Superior temporal gyrus (tissue), 1 donor: Measurements from ENCODE around the gene KIAA1217.

Source experiments
- DNase-seq: peaks from one replicate; pipeline ENCODE4 v3.0.0-alpha.2; 2016; ENCODE audit errors: extremely low spot score

The KIAA1217 gene

DNA sequence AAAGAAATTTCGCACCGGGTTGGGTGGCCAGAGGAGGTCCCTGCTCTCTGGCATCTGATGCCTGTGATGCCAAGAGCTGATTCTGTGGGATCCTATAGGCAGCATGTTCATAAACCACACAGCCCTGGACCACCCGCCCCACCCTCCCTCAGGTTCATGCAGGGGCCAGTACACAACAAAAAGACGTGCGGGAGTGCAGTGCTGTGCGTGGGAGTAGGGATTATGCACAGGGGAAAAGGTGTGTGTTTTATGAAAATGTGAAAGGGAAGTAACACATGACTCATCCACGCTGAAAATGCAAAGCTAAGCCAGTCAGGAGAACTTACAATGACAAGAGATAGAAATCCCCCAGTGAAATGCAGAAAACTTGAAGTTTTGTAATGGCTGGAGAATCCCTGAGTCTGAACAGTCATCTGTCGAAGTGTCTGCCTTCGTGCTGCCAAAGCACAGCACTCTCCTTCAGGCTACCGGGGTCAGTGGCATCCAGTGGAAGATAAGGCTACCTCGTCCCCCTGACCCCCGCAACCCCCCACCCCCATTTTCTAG lies 1.1 kb downstream of the KIAA1217 start:
- no peak for DNase-seq

DNA sequence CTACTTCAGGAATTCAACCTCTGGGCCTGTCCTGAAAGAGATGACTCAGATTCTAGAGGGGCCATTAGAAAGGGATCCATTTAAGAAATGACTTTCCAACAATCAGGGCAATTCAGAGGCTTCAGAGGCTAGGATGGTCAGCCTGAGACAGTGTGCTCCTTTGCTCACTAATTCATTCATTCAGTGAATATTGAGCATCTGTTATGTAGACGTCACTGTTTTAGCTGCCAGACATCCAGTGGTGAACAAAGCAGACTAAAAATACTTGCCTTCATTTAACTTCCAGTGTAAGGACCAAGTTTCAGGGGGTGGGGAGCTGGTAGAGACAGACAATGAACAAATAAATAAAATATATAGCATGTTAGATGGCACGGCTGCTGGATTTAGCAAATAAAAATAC lies 1.6 kb downstream of the KIAA1217 start:
- no peak for DNase-seq

DNA sequence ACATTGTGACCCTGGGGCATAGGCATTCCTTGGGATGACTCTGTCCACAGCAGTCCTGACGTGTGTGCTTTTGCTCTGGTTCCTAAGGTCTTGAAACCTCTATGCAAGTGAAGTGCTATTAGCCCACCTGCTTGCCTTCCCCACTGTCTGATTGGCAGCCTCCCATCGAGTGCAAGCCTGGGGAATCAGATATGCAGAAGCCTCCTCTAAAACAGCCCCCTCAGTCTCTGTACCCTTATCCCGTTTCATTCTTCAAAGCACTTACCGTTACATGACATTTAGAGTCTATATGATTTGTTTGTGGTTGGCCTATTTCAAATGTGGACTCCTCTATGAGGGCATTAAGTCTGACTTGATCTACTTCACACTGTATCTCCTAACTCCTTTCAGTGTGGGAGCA lies 4.3 kb downstream of the KIAA1217 start:
- DNase-seq: no peak

DNA sequence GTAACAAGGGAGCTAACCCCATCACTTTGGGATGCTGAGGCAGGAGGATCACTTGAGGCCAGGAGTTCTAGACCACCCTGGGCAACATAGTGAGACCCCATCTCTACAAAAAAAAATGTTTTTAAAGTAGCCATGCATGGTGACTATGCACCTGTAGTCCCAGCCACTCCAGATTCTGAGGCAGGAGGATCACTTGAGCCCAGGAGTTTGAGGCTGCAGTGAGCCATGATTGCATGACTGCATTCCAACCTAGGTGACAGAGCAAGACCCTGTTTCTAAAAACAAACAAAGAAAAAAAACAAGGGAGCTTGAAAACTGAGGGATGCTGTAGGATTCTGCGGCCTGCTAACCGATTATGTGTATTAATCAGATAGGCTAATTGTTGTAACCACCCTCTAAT lies 4.9 kb downstream of the KIAA1217 start:
- no peak for DNase-seq

DNA sequence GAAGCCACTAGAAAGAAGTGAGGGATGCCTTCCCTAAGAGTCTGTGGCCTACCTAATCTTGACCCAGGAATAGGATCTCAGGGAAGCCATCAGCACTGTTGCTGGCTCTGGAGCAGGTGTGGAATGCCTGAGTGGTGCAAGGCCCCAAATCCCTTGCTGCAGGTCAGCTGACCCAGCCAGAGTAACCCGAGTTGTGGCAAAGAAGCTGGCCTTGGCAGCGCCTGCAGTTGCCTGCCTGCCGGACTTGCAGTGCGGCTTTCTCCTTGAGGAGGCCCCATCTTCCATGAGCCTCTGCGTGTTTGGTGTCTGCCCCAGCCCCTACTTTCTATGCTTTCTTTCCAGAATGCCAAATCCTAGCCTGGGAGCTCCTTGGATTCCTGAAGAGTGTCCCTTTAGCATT lies 5.8 kb downstream of the KIAA1217 start:
- no peak for DNase-seq

DNA sequence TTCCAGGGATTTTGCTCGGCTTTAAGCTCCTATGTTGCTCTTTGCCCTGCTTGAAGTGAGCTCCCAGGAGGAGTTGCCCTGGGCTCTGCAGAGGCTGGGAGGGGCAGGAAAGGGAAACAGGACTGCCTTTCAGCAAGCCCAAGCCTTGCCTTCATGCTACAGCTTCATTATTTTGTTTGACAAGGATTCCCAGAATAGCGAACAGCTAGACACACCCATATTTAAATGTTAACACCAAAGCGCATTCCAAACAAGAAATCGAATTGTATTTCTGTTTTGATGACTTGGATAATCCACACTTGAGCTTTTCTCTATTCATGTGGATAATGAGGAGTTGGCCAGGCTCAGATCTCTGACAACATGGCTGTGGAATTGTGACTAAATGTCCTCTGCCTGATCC lies 6.3 kb downstream of the KIAA1217 start:
- DNase-seq: no peak

DNA sequence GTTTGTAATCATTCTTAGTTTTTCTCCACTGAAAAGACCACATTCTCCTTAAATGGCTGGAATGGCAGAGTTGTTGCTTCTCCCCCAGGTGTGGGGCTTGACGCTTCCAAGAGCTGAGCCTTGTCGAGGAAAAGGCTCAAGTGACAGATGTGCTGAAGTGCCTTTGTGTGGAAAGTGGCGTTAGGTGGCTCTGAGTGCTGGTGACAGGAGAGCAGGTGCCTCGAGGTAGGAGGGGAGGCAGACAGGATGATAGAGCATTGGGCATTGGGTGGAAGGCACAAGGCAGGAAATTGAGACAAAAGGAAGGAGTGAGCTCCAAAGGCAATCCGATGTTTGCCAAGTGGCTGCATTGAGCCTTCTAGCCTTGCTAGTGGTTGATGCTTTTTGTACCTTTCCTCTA lies 6.7 kb downstream of the KIAA1217 start:
- DNase-seq: no peak

DNA sequence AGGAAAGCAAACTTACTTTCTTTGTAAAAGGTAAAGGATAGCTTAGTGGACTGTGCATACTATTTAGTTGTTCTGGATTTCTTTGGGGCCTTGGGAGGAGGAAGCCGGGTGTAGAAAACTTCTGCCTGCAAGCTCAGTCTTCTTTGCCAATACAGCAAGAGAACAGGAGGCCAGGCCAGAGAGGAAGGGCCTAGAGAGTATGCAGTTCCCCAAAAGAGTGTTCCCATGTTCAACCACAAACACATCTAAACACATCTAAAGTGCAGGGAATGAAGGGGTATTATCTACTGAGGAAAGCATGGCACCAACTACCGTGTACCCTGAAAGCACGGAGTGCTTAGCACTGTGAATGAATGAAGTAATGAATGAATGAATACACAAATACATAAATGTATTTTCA lies 11.0 kb downstream of the KIAA1217 start:
- no peak for DNase-seq

DNA sequence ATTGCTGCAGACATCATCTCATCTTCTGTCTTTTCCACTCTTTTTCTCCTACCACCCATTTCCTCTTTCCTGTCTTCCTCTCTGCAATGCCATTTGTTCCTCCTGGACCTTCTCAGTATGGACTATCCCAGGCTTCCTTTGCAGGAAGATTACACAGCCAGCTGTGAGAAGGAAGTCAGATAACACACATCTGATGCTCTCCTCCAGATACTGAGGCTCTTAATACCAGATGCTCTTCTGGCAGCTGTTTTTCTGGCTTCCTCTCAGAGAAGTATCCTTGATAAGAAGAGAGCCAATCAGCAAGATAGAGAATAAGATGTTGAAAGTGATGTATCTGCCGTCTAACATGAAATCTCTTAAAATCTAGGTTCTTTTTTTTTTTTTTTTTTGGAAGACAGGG lies 14.4 kb downstream of the KIAA1217 start:
- DNase-seq: no peak

DNA sequence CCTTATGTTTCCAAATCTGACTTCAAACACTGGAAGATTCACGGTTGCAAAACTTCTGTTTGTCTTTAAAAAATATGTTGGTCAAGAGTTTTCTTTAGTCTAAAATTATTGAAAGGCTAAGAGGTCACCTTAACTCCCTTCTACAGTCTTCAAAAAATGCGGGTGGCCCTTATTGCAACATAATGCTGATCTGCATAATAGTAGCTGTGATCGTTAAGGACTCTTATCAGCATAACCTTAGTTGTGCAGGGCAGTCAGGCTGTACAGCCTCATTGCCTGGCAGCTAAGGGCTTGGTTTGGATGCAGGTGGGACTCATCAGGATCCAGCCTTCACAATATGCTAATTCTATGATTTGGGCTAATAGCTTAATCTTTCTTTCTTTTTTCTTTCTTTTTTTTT lies 15.0 kb downstream of the KIAA1217 start:
- DNase-seq: no peak

DNA sequence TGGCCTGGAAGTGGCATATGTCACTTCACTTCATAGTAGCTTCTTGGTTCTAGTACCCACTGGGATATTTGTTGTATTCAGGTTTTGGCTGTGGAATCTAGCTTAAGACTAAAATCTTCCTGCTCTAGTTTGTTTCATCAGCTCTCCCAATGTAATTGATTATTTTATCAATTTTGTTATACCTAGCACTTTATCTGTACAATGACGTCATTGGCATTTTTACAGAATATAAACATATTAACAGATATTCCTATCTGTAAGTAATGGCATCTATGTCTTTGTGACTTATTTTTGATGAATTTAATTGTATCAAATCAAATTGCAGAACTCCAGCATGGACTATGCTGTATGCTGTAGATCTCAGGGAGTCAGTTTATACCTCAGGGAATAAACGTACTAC lies 19.7 kb downstream of the KIAA1217 start:
- no peak for DNase-seq

DNA sequence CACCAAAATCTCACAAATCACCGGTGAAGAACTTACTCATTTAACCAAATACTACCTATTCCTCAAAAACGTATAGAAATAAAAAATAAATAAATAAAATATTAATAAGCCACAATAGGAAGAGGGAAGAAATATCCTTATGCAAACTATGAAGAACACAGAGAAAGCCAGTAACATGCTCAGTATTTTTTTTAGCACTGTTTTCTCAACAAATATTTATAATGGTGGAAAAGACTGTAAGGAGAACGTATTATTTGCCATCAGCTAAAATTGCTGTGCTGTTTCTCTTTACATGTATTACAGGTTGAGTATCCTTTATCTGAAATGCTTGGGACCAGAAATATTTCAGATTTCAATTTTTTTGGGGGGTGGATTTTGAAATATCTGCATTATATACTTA lies 21.0 kb downstream of the KIAA1217 start:
- DNase-seq: no peak

DNA sequence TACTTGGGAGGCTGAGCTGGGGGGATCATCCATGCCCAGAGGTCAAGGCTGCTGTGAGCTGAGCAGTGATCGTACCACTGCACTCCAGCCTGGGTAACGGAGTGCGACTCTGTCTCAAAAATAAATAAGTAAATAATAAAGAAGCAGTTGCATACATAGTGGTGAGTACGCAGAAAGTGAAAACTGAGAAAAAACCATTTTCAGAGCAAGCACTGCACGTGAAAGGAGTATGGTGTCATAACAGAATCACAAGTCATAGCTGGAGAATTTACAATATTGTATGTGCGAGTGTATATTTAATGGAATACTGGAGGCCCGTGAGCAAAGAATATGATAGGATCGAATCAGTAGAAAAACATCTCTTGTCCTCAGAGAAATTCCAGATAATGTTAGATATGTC lies 22.3 kb downstream of the KIAA1217 start:
- no peak for DNase-seq

DNA sequence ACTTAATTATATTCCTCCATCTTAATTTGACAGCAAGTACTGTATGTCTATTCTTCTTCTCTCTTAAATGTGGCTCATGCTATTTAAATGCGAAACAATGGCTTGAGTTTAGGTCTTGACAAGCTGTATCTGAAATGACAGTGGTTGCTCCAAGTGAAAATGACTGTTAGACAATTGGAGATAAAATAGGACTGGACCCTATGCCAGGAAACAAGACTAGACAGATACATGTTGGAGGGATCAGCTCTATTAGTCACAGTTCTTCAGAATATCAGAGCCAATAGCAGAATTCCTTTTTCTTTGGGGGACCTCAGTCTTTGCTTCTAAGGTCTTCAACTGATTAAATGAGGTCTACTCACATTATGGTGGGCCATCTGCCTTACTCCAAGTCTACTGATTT lies 25.8 kb downstream of the KIAA1217 start:
- no peak for DNase-seq

DNA sequence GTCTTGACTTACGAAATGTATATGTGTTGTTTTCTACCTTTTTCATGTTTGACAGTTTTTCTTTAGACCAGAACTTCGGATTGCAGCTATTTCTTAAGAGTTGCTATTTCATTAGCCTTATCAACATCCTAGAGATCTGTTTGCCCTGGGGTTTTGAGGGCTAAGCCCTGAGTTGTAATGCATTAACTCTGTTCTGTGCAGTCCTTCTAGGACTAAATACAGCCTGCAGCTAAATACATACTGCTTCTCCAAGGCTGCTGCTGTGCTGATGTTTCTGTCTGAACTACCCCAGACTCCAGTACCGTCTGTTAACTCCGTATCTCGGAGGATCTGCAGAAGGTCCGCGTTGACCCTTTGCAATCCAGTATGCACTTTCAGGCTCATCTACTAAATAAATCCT lies 26.5 kb downstream of the KIAA1217 start:
- no peak for DNase-seq

DNA sequence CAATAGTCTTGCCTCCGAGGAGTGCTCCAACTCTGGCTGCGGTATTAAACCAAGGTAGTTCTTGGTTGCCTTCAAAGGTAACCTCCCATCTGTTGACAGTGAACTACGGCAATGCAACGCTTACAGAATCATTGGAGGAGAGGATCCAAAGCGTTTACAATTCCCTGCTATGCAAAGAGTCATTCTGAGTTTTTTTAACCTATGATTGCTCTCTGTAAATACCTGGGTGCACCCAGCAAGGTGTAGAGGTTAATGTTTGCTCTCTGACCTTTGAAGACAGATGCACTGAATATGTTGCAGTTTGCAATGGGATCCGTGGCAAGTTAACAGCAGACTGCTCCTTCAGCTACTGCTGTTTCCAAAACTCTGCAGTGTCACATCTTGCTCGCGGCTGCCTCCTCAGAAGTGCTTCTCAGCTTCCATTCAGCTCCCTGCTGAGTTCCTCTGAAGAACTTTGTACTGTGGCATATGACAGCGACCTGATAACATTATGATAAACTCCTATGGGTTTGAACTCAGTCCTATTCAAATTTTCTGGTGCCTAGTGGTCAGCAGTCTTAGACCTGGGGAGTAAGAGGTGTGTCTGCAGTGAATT lies 29.0 kb downstream of the KIAA1217 start:
- no peak for DNase-seq

DNA sequence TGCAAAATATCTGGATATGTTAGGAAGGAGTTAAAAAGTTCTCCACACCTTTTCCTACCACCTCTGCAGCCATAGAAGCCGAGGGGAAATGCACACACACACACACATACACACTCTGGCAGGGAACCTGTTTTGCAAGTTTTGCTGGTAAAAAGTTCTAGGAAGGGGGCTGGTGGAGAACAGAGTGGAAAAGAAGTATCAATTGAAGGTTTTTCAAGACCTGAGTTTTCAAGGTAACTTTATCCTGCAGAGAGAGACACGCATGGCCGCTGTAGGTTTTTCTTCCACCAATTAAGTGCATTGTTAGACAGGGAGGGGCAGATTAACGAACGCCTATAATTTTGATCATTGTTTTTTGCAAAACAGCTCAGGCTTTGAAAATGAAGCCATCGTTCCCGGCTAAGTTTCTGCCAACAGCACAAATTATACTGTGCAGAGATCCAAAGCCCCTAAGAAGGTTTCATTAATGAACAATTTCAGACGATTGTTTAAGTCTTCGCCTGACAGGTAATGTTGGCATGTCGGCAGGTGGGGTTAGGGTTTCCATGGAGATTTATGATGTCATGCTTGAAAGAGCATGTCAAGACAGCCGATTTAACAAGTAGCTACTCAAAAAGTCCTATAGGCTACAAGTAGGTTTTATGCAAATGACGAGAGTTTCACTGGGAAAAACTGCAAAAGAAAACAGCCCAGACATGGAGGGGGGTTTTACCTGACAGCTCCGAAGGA lies 29.7 kb downstream of the KIAA1217 start:
- no peak for DNase-seq

DNA sequence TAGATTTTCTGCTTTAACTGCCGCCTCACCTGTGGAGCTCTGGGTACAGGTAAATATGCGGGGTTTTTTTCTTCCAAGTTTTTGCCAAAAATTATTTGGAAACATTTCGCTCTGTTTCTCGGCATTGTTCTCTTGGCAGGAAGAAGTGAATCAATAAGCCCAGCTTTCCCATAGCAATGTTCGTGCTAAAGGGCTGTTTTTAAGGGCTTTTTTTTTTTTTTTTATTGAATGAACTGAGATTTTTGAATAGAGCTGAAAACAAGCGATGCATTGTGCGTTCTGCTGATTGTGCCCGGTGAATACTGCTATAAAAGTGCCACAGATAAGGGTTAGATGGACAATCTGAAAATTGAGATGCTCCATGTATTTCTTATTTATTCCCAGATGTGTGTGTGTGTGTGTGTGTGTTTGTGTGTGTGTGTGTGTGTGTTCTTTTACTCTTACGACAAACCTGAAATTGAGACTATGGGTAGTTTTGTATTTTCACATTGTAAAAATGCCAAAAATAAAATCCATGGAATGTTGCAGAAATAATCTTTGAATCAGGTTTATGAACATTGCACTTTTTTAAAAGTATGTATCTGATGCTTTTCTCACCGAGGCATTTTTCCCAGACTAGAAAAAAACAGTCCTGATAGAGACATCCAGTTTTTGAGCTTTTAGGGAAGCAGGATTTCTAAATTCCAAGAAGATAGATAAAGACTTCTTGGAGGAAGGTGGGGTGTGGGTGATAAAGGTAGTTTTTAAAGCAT lies 30.5 kb downstream of the KIAA1217 start:
- no peak for DNase-seq

DNA sequence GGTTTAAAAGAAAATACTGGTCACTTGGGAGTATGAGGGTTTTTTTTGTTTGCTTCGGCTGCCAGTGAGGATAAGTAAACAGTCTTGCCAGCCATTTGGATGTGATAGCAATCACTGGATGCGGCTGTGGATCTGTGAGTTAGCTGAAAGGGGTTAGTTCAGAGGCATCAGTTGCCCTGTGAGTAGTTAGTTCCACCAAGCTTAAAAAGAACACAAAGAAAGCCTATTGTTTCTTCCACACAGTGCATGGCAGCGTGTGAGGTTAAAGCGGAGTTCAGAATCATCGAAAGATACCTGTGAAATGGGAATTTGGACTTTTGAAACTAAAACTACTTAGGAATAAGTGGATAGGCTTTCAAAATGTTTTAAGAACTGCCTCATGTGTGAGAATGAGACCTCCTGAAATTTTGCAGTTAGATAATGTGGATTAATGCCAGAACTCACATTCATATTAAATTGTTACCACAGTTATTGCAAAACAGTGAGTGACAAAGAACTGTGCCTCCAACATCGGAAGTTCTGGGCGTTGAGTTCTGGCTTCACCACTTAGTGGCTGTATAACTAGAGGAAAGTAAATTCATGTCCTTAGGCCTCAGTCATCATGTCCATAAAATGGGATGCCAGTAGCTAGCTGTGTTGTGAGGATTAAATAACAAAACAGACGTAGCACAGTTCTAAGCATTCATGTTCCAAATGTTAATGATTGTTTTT lies 31.3 kb downstream of the KIAA1217 start:
- no peak for DNase-seq

DNA sequence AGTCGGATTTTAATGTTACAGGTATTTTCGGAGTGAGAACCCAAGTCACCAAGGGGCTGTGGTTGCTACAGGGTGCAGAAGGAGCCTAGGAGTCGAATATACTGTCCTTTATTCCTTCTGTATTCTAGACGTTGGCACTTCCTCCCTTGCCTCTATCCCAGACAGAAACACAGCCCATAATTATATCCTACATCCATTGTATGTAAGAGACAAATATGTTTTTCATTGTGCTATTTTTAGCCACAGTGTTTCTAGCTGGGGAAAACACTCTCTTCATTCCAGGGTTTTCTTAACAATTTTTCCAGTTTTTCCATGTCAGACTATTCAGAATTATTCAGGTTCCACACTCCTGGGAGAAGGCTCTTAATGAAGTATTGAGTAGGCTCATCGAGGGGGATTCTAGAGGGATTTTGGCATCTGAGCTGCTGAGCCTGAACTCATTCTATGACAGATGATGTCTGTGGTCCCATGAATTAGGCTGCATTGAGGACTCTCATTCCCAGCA lies 32.6 kb downstream of the KIAA1217 start:
- no peak for DNase-seq

DNA sequence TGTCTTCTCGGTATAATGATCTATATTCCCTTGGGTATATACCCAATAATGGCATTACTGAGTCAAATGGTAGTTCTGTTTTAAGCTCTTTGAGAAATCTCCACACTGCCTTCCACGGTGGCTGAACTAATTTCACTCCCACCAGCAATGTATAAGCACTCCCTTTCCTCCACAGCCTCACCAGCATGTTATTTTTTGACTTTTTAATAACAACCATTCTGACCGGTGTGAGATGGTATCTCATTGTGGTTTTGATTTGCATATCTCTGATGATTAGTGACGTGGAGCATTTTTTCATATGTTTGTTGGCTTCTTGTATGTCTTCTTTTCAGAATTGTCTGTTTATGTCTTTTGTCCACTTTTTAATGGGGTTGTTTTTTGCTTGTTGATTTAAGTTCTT lies 33.6 kb downstream of the KIAA1217 start:
- DNase-seq: no peak

DNA sequence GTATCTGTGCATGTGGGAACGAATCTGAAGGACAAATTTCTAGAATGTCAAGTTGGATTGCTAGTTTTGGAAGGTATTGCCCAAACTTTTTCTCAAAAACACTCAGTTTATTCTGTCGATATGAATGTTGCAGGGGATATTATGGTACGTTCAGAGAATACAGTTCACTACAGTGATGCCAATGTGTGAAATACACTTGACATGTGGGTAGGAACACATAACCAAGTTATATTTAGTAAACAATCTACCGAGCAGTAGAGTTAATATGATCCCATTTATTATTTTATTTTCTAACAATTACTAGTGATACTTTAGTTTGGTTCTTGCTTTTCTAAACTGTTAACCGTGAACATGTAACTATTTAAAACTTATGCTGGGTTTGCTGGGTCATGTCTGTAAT lies 37.4 kb downstream of the KIAA1217 start:
- DNase-seq: no peak
